Duodenal mucosa (tissue), 2 donors: Measurements from ENCODE around the gene CSN2.

Source experiments
- H3K27ac ChIP-seq: one replicate; pipeline ENCODE4 v1.7.0; 2013; ENCODE audit warnings: low read depth, low read length
- H3K27me3 ChIP-seq, 2 donors: one replicate each; pipeline ENCODE4 v1.7.0; 2013; ENCODE audit warnings: low read length in 2 of 2, control low read depth in 1 of 2; ENCODE audit not compliant: insufficient read depth in 2 of 2, control insufficient read depth in 1 of 2
- H3K36me3 ChIP-seq, 2 donors: one replicate each; pipeline ENCODE4 v1.7.0; 2013; ENCODE audit warnings: low read length in 2 of 2, control low read depth in 1 of 2; ENCODE audit not compliant: insufficient read depth in 2 of 2, control insufficient read depth in 1 of 2
- H3K4me1 ChIP-seq, 2 donors: one replicate each; pipeline ENCODE4 v1.7.0; 2013; ENCODE audit warnings: low read length in 2 of 2, control low read depth in 1 of 2; ENCODE audit not compliant: insufficient read depth in 2 of 2, control insufficient read depth in 1 of 2
- H3K4me3 ChIP-seq, 2 donors: one replicate each; pipeline ENCODE4 v1.7.0; 2013; ENCODE audit warnings: low read length in 2 of 2, low read depth in 1 of 2
- H3K9ac ChIP-seq, 2 donors: one replicate each; pipeline ENCODE4 v1.7.0; 2013; ENCODE audit warnings: low read length in 2 of 2, low read depth in 1 of 2
- H3K9me3 ChIP-seq, 2 donors: one replicate each; pipeline ENCODE4 v1.7.0; 2013; ENCODE audit warnings: low read length in 2 of 2, control low read depth in 1 of 2; ENCODE audit not compliant: control insufficient read depth in 1 of 2

CSN2 gene

DNA sequence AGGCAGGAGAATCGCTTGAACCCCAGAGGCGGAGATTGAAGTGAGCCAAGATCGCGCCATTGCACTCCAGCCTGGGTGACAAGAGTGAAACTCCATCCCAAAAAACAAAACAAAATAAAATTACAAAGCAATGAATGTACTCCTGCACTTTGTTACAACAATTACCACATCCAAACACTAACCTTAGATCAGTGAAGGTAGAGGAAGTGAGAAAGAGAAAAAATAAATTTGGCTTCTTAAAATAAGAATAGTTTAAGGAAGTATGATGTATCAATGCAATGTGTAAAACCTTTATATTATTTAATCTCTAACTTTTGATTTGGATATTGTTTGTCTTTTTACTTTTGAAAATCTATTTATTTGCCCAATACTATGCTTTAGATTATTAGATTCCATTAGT is 56.3 kb downstream of the CSN2 start:
- H3K36me3 ChIP-seq: no peaks in the 10 kb centered on the region
- H3K4me1 ChIP-seq: no peaks in the 10 kb centered on the region
- H3K9me3 ChIP-seq: no peaks in the 10 kb centered on the region
- no peaks in the 10 kb centered on the region for H3K27me3 ChIP-seq
- no peak overlapping the region for H3K4me3 ChIP-seq
- H3K9ac ChIP-seq: no peak overlapping the region
- no peak overlapping the region for H3K27ac ChIP-seq

DNA sequence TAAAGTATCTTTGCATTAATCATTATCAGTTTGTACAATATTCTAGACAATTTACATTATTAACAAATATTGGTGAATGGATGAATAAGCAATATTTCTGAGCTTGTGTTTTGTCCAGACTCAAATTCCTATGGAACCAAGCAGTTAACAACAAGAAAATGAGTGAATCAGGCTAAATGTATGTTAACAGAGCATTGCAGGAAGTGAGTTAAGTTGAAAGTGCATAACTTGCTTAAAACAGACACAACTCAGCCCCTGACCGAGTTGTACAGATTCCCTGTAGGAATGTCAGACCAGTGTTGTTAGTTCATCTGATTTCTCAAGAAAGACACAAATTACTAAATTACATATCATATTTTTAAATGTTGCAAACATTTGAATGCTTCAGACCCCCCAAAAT is 58.4 kb downstream of the CSN2 start:
- Histone ChIP-seq H3K27me3 (no peaks in the 10 kb centered on the region), H3K9me3 (no peaks in the 10 kb centered on the region), H3K4me3 (no peak overlapping the region), H3K36me3 (no peaks in the 10 kb centered on the region), H3K9ac (no peak overlapping the region), H3K27ac (no peak overlapping the region), H3K4me1 (no peaks in the 10 kb centered on the region)
